ENCODE data around the gene BMP2.

BMP2 gene

DNA sequence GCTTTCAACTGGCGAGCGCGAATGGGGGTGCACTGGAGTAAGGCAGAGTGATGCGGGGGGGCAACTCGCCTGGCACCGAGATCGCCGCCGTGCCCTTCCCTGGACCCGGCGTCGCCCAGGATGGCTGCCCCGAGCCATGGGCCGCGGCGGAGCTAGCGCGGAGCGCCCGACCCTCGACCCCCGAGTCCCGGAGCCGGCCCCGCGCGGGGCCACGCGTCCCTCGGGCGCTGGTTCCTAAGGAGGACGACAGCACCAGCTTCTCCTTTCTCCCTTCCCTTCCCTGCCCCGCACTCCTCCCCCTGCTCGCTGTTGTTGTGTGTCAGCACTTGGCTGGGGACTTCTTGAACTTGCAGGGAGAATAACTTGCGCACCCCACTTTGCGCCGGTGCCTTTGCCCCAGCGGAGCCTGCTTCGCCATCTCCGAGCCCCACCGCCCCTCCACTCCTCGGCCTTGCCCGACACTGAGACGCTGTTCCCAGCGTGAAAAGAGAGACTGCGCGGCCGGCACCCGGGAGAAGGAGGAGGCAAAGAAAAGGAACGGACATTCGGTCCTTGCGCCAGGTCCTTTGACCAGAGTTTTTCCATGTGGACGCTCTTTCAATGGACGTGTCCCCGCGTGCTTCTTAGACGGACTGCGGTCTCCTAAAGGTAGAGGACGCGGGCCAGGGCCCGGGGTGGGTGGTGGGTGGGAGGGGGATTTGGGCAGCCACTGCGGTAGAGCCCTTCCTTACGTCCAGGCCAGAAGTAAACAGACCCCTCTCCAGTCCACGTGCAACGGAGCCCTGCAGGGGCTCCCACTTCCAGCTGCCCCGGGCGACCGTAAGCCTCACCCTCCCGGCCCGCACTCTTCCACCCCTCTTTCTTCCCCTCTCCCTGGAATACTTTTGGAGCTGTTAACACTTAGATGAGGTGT is 998 bp downstream of the BMP2 start:
- no peak for DNase-seq

DNA sequence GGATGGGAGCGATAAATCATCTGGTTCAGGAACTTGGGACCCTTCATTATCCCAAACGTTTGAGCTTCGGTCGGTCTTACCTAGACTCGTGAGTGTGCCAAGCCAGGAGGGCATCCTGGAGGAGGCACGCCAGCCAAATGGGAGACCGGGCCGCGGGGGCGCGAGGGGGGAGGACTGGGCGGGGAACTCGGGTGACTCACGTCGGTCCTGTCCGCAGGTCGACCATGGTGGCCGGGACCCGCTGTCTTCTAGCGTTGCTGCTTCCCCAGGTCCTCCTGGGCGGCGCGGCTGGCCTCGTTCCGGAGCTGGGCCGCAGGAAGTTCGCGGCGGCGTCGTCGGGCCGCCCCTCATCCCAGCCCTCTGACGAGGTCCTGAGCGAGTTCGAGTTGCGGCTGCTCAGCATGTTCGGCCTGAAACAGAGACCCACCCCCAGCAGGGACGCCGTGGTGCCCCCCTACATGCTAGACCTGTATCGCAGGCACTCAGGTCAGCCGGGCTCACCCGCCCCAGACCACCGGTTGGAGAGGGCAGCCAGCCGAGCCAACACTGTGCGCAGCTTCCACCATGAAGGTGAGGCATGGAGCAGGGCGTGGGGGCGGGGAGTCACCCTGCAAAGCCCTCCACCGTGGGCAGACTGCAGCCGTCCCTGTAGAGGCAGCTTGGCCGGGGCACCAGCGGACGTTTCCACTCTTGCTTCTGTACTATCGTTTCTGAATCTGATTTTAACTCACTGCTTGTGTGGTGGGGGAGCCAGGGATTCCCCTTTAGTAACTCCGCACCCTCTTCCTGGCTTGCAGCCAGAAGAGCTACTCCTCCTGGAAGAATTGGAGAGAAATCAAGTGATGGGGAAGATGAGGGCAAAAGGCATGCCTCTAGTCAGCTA is 2.7 kb downstream of the BMP2 start:
- DNase-seq = no peak

- DNase-seq = no peak
Observed at GRCh38 chr20:6770786-6771100, 3.3 kb downstream of the BMP2 start.

DNA sequence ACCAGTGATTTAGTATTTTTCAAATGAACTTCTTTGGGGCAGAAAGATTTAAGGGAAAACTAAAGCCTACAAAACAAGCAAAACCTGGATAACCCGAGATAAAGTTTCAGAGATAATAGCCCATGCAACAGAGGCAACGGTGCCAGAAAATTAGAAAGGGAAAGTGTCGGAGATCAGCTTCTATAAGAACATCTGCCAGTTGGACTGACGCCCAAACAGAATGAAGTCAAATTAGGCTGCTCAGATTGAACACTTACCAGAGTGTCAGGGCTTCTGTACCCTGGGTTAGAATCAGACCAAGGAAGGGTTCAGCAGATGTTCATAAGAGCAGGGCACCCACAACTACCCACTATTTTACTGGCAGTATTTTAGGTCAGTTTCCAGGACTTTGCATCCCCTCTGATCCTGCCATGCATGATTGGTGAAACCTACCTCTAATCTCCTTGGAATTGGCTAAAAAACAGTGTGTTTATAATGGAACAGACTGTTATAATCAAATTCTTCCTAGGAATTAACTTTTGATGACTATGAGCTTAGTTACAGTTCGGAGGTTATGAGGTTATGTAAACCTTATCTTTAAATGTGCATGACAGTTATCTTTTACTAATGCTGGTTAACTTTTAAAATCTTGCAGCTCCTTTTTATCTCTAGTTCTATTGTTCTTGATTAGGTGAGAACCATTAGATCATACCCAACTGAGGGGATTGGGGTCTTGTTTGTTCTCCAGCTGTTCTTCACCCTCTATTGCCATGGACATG is 13.1 kb downstream of the BMP2 start:
- no peak for DNase-seq

GRCh38 chr20:6783752-6784151 is 16.3 kb downstream of the BMP2 start:
- no peak for DNase-seq

GRCh38 chr20:6784210-6784631 is 16.7 kb downstream of the BMP2 start:
- no peak for DNase-seq

DNA sequence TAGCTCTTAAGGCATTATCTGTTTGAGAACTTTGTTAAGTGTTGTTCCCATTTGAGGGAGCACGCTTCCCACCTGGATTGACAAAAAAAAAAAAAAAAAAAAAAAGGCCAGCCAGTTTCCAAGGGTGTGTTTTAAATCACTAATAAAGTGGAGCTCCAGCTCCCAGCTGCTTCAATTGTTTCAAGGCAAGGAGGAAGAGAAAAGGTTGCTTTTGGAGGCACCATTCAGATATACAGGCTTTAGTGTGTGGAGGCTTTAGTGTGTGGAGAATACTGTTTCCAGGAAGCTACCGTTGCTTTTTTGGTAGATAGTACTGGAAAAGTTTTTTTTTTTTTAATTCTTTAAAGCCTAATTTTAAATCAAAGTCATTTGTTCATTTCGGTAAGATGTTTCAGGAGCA is 17.3 kb downstream of the BMP2 start:
- DNase-seq = no peak

DNA sequence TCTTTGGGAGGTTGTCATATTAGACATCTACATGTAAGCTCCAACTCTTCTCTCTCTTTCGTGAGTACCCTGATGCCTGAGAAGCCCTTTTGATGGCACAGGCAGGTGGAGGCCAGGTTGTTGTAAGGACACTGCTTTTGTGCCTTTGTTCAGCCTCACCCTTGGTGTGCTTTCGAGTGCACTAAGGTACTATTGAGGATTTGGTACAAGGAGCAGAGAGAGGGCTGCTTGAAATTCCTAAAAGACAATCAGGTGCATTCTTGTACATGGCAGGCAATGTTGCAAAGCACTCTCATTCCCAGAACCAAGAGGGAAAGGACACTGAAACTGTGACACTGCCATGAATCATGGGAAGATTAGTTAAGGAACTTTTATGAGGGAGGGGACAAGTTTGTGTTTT is 19.1 kb downstream of the BMP2 start:
- no peak for DNase-seq

DNA sequence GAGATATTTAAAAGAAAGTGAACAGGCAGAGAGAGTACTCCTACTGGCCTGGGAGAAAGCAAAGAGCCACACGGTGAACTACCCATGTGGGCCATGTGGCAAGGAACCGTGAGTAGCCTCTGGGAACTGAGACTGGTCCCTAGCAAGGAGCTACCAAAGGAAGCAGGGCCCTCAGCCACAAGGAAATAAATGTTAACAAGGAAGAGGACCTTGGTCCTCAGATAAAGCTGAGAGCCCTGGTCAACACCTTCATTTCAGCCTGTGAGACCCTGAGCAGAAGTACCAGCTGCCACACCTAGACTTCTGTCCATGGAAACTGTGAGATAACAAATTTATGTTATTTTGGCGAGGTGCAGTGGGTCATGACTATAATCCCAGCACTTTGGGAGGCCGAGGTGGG is 25.3 kb downstream of the BMP2 start:
- DNase-seq = no peak

DNA sequence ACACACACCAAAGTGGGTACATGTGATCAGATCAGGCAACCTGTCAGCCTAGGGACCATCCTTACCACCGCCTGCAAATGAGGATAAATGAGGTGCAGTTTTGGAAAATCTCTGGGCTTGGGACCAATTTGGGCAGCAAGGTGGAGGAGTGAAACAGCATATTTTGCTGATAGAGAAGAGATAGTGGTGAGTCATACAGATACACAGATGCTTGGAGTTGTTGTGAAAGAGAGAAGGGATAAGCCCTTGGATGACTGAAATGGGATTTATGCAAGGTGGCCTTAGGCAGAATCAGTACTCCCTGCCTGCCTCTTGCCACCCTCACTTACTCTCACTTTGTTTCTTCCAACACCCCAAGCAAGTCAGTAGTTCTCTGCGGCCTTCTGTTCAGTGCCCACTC is 34.7 kb downstream of the BMP2 start:
- DNase-seq = no peak

- DNase-seq = no peak
Observed at GRCh38 chr20:6806275-6806674, 38.8 kb downstream of the BMP2 start.

GRCh38 chr20:6811262-6812035 is 44.0 kb downstream of the BMP2 start:
- DNase-seq = no peak

- no peak for DNase-seq
Observed at GRCh38 chr20:6812530-6812929, 45.0 kb downstream of the BMP2 start.

DNA sequence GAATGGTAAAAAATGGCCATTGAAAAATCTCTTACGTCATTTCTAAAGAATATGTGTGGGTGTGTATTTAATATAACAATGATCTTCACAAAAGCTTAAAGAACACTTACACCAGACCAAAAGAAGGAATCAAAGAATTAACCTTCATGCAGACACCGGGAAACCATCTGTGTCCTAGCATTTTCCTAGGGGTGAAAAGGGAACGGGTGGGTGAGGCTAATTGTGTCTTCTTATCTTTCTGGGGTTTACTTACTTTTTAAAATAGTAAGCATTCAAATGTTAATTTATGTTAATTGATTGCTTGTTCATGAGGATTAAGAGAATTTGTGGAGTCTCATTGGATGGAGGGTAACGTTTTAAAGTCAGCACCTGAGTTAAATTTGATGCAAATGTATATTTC is 47.5 kb downstream of the BMP2 start:
- no peak for DNase-seq

DNA sequence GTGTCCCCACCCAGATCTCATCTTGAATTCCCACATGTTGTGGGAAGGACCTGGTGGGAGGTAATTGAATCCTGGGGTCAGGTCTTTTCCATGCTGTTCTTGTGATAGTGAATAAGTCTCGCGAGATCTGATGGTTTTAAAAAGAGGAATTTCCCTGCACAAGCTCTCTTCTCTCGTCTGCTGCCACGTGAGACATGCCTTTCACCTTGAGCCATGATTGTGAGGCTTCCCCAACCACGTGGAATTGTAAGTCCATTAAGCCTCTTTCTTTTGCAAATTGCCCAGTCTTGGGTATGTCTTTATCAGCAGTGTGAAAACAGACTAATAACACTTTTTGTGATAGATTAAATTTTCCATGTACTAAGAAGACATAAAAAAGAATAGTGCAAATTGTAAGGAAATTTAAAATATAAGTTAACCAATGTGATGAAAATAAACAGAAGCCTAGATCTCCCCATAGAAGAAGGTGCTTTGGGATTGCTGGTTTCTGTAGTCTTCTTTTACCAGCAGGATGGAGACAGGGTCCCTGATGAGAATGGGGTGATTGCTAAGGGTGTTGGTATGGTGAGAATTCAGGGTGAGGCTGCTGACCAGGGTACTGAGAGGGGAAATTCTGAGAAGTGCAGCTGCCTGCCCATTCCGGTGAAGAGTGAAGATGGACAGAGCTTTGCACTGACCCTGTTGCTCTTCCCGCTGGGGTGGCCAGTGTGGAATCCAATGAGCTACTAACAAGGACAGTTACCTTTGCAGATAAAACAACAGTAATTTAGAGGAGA is 50.7 kb downstream of the BMP2 start:
- no peak for DNase-seq

GRCh38 chr20:6819599-6819998 is 52.1 kb downstream of the BMP2 start:
- no peak for DNase-seq

- DNase-seq = no peak
Observed at GRCh38 chr20:6824401-6824800, 56.9 kb downstream of the BMP2 start.

DNA sequence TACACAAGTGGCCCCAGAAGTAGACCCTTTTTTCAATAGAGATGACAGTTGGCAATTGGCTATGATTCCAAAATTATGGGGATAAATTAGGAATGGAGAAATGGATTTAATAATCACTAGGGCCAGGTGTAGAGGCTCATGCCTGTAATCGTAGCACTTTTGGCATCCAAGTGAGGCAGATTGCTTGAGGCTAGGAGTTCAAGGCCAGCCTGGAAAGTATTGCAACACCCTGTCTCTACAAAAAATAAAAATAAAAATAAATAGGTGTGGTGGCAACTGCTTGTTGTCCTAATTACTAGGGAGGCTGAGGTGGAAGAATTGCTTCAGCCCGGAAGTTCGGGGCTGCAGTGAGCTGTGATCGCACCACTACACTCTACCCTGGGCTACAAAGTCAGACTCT is 60.0 kb downstream of the BMP2 start:
- DNase-seq = no peak

GRCh38 chr20:6828794-6829423 is 61.4 kb downstream of the BMP2 start:
- DNase-seq = no peak

GRCh38 chr20:6829510-6830116 is 62.1 kb downstream of the BMP2 start:
- no peak for DNase-seq
